HEK293T (cell line): Measurements from ENCODE around the gene LGALS7B.

Source experiments
- BHLHE40 ChIP-seq: fragments of 450-650 bp; IDR thresholded peaks from 2 replicates; pipeline ENCODE4 v1.6.1; 2016; ENCODE audit warnings: mild to moderate bottlenecking, moderate library complexity, borderline replicate concordance
- FOXA1 ChIP-seq: fragments of 450-650 bp; IDR thresholded peaks from 2 replicates; pipeline ENCODE4 v1.6.1; 2016; ENCODE audit warnings: mild to moderate bottlenecking
- HDGF ChIP-seq: fragments of 450-650 bp; IDR thresholded peaks from 2 replicates; pipeline ENCODE4 v1.6.1; 2017; ENCODE audit warnings: antibody characterized with exemption, borderline replicate concordance

GRCh38 chr19:38801359-38802095, 12.5 kb downstream of the LGALS7B start:
- TF ChIP-seq BHLHE40 (no peak), FOXA1 (no peak), HDGF (no peak)
